Esophagus muscularis mucosa (tissue), 4 donors: ENCODE data around the gene ARID5B. TPM values are rescaled to one million over a fixed set of nuclear protein-coding genes. Genes with fewer than 3 reads are reported as not detected.

Source experiments
- DNase-seq: peaks from one replicate; pipeline ENCODE4 v3.0.0-alpha.2; 2017; ENCODE audit errors: extremely low spot score
- H3K27ac ChIP-seq, 4 donors: fragments of 200-600 bp; sonication (generic); replicated peaks in 1 of 4; 1 replicate in 3 of 4; 2 replicates in 1 of 4; pipeline ENCODE4 v1.5.1; 2016 to 2019; ENCODE audit warnings: mild to moderate bottlenecking in 1 of 4
- H3K27me3 ChIP-seq, 4 donors: fragments of 200-600 bp; sonication (generic); one replicate each; pipeline versions ENCODE4 v1.5.1 to v1.6.0; 2016 to 2019
- H3K36me3 ChIP-seq, 4 donors: fragments of 200-600 bp; sonication (generic); one replicate each; pipeline ENCODE4 v1.5.1; 2016 to 2019
- H3K4me1 ChIP-seq, 4 donors: fragments of 200-600 bp; sonication (generic); one replicate each; pipeline ENCODE4 v1.5.1; 2016 to 2019
- H3K4me3 ChIP-seq, 4 donors: fragments of 200-600 bp; sonication (generic); 1 replicate in 2 of 4; 2 replicates in 2 of 4; pipeline ENCODE4 v1.5.1; 2016 to 2019; ENCODE audit warnings: mild to moderate bottlenecking in 4 of 4, moderate library complexity in 1 of 4
- H3K9me3 ChIP-seq, 4 donors: fragments of 200-600 bp; sonication (generic); 1 replicate in 3 of 4; 2 replicates in 1 of 4; pipeline ENCODE4 v1.5.1; 2016 to 2019
- EP300 ChIP-seq: sonication (generic); formaldehyde crosslinking; IDR thresholded peaks from one replicate; pipeline ENCODE4 v1.6.1; 2017; ENCODE audit warnings: antibody characterized with exemption
- POLR2A ChIP-seq: fragments of 450-650 bp; IDR thresholded peaks from one replicate; pipeline ENCODE4 v1.6.1; 2017; ENCODE audit warnings: antibody characterized with exemption, moderate library complexity, mild to moderate bottlenecking, low read depth
- POLR2AphosphoS5 ChIP-seq, 2 donors: sonication (generic); formaldehyde crosslinking; IDR thresholded peaks; one replicate each; pipeline ENCODE4 v1.6.1; 2017; ENCODE audit warnings: antibody characterized with exemption in 2 of 2
- WGBS: methylation state at CpG from one replicate; pipeline ENCODE4 v1.1.5; 2018; 5-methylcytosine and 5-hydroxymethylcytosine counted together
- intact Hi-C: fragments of 100-400 bp; cut with DNase I; formaldehyde crosslinking; loops from one replicate; pipeline ENCODE4 v1.15.1; 2023
- total RNA-seq, 4 donors: library from RNA; depleted of rRNA; stranded (reverse); fragments of >200 nt; gene quantifications; one replicate each; pipeline versions ENCODE4 v1.1.0 to v1.2.1, GENCODE V29; 2016
- TF ChIP-seq, protein P1 (sequence below), 3 experiments: fragments of 200-600 bp in 2 of 3; fragments of 450-650 bp in 1 of 3; sonication (generic) in 2 of 3; IDR thresholded peaks; one replicate each; pipeline ENCODE4 v1.5.1; 2017 to 2019; ENCODE audit warnings: antibody characterized with exemption in 3 of 3, mild to moderate bottlenecking in 2 of 3, moderate library complexity in 1 of 3

Gene ARID5B
- total RNA-seq, 4 donors from 2014 or later: 33.6 to 150 (median 64.9) TPM

DNA sequence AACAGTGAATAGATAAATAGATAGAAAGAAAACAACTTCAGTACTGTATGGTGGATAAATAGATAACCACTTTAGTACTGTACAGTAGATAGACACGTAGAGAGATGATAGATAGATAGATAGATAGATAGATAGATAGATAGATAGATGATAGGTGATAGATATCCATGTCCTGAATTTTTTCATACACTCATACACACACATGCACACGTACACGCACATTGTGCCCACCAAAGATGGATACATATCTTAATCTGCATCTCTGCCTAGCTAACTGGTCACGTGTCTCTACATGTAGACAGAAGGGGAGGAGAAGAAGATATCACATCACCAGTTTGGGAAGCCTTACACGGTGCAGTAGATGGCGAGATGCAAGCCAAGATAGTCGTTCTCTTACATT lies 99.2 kb downstream of the ARID5B start:
- intact Hi-C loops: no loop called here
- Histone ChIP-seq H3K27me3 (no peaks in the 10 kb centered on the region), H3K9me3 (no peaks in the 10 kb centered on the region), H3K36me3 (no peaks in the 10 kb centered on the region), H3K4me3 (no peak overlapping the region), H3K27ac (no peak overlapping the region), H3K4me1 (peaks cover 14 to 36% (median 25%) of the 10 kb centered on the region in 4 donors)
- TF ChIP-seq POLR2A (no peak), POLR2AphosphoS5 (IDR thresholded peaks at IDR 0.05) (no peak)
- TF ChIP-seq, protein P1, sequence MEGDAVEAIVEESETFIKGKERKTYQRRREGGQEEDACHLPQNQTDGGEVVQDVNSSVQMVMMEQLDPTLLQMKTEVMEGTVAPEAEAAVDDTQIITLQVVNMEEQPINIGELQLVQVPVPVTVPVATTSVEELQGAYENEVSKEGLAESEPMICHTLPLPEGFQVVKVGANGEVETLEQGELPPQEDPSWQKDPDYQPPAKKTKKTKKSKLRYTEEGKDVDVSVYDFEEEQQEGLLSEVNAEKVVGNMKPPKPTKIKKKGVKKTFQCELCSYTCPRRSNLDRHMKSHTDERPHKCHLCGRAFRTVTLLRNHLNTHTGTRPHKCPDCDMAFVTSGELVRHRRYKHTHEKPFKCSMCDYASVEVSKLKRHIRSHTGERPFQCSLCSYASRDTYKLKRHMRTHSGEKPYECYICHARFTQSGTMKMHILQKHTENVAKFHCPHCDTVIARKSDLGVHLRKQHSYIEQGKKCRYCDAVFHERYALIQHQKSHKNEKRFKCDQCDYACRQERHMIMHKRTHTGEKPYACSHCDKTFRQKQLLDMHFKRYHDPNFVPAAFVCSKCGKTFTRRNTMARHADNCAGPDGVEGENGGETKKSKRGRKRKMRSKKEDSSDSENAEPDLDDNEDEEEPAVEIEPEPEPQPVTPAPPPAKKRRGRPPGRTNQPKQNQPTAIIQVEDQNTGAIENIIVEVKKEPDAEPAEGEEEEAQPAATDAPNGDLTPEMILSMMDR (IDR thresholded peaks at IDR 0.05): no peak
- whole genome bisulfite sequencing: 94% methylated on average over 7 of the region's 7 CpGs
- no peak for DNase-seq

DNA sequence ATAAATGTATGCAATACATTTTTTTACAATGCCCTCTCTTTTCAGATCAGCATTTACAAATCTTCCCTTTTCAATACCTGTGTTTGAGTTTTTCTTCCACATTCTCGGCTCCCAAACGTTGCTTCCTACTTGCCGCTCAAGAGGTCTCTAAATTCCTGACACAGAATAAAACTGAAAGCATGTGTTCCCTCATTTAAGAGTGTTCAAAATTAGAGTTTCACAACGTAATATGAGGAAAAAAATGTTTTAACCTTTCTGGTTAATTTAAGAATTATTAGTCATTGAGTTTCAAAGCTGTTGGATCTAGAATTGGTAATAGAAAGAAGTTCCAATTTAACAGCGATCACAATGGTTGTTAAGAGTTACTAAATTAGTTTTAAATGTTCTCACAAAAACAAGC lies 100.4 kb downstream of the ARID5B start:
- TF ChIP-seq POLR2A (no peak), POLR2AphosphoS5 (IDR thresholded peaks at IDR 0.05) (no peak), EP300 (no peak)
- TF ChIP-seq, protein P1 (IDR thresholded peaks at IDR 0.05): no peak
- DNase-seq: no peak
- Histone ChIP-seq H3K4me1 (peaks cover 16 to 29% (median 25%) of the 10 kb centered on the region in 4 donors), H3K27me3 (no peaks in the 10 kb centered on the region), H3K4me3 (no peak overlapping the region), H3K27ac (no peak overlapping the region), H3K9me3 (no peaks in the 10 kb centered on the region), H3K36me3 (no peaks in the 10 kb centered on the region)
- intact Hi-C loops: no loop called here
- 86% methylated on average over 5 of the region's 5 CpGs for WGBS

DNA sequence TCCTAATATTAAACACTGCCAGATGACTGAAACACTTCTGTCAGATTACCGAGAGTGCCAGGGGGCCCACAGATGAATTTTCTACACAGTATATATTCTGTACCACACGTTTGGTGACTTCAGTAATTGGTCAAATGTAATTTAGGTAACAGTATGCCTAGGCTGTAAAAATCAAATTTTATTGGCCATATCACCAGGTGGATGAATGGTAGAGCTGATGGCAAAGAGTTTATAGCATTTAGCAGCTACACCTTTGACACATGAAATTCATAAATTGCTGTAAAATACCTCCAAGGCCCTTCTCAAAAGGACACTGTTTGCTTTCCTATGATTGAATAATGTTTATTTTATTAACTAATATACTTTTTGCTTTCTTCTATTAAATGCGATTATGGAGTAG lies 101.3 kb downstream of the ARID5B start:
- TF ChIP-seq POLR2A: no peak
- TF ChIP-seq, protein P1 (IDR thresholded peaks at IDR 0.05): no peak
- TF ChIP-seq POLR2AphosphoS5 (IDR thresholded peaks at IDR 0.05): no peak
- TF ChIP-seq EP300: no peak
- WGBS: 90% methylated on average over 3 of the region's 3 CpGs
- DNase-seq: no peak
- Histone ChIP-seq H3K4me3 (no peak overlapping the region), H3K4me1 (peaks cover 16 to 29% (median 24%) of the 10 kb centered on the region in 4 donors), H3K27ac (no peak overlapping the region), H3K27me3 (no peaks in the 10 kb centered on the region), H3K36me3 (no peaks in the 10 kb centered on the region), H3K9me3 (no peaks in the 10 kb centered on the region)
- intact Hi-C loops: no loop called here

DNA sequence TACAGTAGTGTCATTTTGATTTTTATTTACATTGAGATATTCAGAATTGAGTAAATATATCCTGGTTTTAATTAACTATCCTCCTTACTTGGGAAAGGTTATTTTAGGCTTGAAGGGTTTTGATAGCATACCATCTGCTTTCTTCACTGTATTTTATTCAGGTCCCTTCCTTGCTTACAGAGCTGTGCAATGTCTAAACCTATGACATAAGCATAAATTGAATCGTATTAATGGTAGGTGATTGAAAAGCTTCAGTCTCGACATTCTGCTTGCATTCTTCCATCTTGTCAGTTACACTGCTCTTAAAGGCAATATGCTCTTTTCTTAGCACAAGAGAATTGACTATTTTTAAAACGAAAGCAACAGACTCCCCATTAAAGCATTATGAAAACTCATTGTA lies 102.5 kb downstream of the ARID5B start:
- intact Hi-C loops: no loop called here
- no peaks in the 10 kb centered on the region for H3K27me3 ChIP-seq
- H3K4me3 ChIP-seq: no peak overlapping the region
- no peaks in the 10 kb centered on the region for H3K36me3 ChIP-seq
- 54% methylated on average over 3 of the region's 3 CpGs for WGBS
- H3K9me3 ChIP-seq: no peaks in the 10 kb centered on the region
- DNase-seq: no peak
- H3K4me1 ChIP-seq: peaks cover 20 to 30% (median 25%) of the 10 kb centered on the region in 4 donors
- TF ChIP-seq, protein P1 (IDR thresholded peaks at IDR 0.05): no peak
- no peak overlapping the region for H3K27ac ChIP-seq

DNA sequence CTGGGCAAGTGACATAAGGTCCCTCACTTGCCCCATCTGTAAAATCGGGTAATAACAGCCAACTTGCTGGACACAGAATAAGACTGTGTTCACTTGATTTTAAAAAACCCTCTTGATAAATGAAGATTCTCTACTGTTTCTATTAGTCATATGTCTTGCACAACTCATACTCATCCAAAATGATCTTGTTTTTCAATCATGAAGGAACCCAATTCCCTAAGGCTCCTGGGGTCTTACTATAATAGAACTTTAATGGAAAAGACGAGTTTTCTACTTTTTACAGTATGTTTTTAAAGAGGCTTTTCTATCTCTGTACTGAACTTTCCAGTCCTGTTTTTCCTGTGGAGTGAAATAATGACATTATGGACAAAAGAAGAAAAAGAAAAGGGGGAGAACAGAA lies 103.8 kb downstream of the ARID5B start:
- no peaks in the 10 kb centered on the region for H3K27me3 ChIP-seq
- intact Hi-C loops: no loop called here
- H3K4me1 ChIP-seq: peaks cover 30 to 37% (median 32%) of the 10 kb centered on the region in 4 donors
- DNase-seq: no peak
- no peaks in the 10 kb centered on the region for H3K36me3 ChIP-seq
- H3K9me3 ChIP-seq: no peaks in the 10 kb centered on the region
- peak overlapping the region in 2 of 4 donors; percentile 23 to 28 for H3K27ac ChIP-seq
- H3K4me3 ChIP-seq: no peak overlapping the region
- TF ChIP-seq POLR2AphosphoS5 (IDR thresholded peaks at IDR 0.05) (no peak), POLR2A (no peak), EP300 (no peak)
- TF ChIP-seq, protein P1 (IDR thresholded peaks at IDR 0.05): no peak
- 72% methylated on average over 2 of the region's 2 CpGs for WGBS
